Hepatocyte (in vitro differentiated cells): ENCODE results near the gene INTS13. TPM values are rescaled to one million over a fixed set of nuclear protein-coding genes. Genes with fewer than 3 reads are reported as not detected.

Experiments used
- DNase-seq: peaks from one replicate; pipeline ENCODE4 v3.0.0-alpha.2; 2016; ENCODE audit warnings: low spot score
- H2AFZ ChIP-seq: fragments of 200-600 bp; sonication (generic); 2 replicates; pipeline ENCODE4 v1.6.0; 2016; ENCODE audit warnings: antibody characterized with exemption, mild to moderate bottlenecking
- H3K27ac ChIP-seq: fragments of 200-600 bp; sonication (generic); 2 replicates; pipeline ENCODE4 v1.5.1; 2016; ENCODE audit warnings: mild to moderate bottlenecking
- H3K27me3 ChIP-seq: fragments of 200-600 bp; sonication (generic); 2 replicates; pipeline ENCODE4 v1.6.1; 2016
- H3K36me3 ChIP-seq: fragments of 200-600 bp; sonication (generic); replicated peaks from 2 replicates; pipeline ENCODE4 v1.5.1; 2016; ENCODE audit warnings: low read depth; ENCODE audit not compliant: insufficient read depth
- H3K4me1 ChIP-seq: fragments of 200-600 bp; sonication (generic); 2 replicates; pipeline ENCODE4 v1.5.1; 2016; ENCODE audit warnings: mild to moderate bottlenecking, moderate library complexity; ENCODE audit not compliant: insufficient read depth
- H3K4me2 ChIP-seq: fragments of 200-600 bp; sonication (generic); 2 replicates; pipeline ENCODE4 v1.6.0; 2016
- H3K4me3 ChIP-seq: fragments of 200-600 bp; sonication (generic); 2 replicates; pipeline ENCODE4 v1.5.1; 2016; ENCODE audit warnings: mild to moderate bottlenecking
- H3K79me2 ChIP-seq: fragments of 200-600 bp; sonication (generic); 2 replicates; pipeline ENCODE4 v1.6.0; 2017; ENCODE audit warnings: mild to moderate bottlenecking
- H3K9me2 ChIP-seq: fragments of 200-600 bp; sonication (generic); replicated peaks from 2 replicates; pipeline ENCODE4 v1.6.0; 2017; ENCODE audit warnings: mild to moderate bottlenecking; ENCODE audit not compliant: insufficient read depth
- H3K9me3 ChIP-seq: fragments of 200-600 bp; sonication (generic); 2 replicates; pipeline ENCODE4 v1.5.1; 2016; ENCODE audit warnings: low read depth, mild to moderate bottlenecking
- H4K20me1 ChIP-seq: fragments of 200-600 bp; sonication (generic); 2 replicates; pipeline ENCODE4 v1.6.0; 2016; ENCODE audit warnings: mild to moderate bottlenecking; ENCODE audit not compliant: insufficient read depth, poor library complexity, severe bottlenecking
- CTCF ChIP-seq: fragments of 200-600 bp; sonication (generic); IDR thresholded peaks from 2 replicates; pipeline ENCODE4 v1.5.1; 2016; ENCODE audit warnings: antibody characterized with exemption, mild to moderate bottlenecking; ENCODE audit not compliant: poor library complexity
- EZH2 ChIP-seq: fragments of 200-600 bp; sonication (generic); IDR thresholded peaks from 2 replicates; pipeline ENCODE4 v1.6.1; 2016; ENCODE audit warnings: antibody characterized with exemption, mild to moderate bottlenecking, borderline replicate concordance
- EZH2phosphoT487 ChIP-seq: fragments of 200-600 bp; sonication (generic); IDR thresholded peaks from one replicate; pipeline ENCODE4 v1.6.1; 2018; ENCODE audit warnings: antibody characterized with exemption, mild to moderate bottlenecking, low read depth, moderate library complexity; ENCODE audit not compliant: unreplicated experiment, severe bottlenecking
- WGBS: methylation state at CpG from one replicate; pipeline ENCODE4 v1.1.6; 2016; ENCODE audit warnings: low lambda C conversion rate; ENCODE audit errors: missing lambda C conversion rate; 5-methylcytosine and 5-hydroxymethylcytosine counted together
- polyA plus RNA-seq: library from polyadenylated mRNA; unstranded; fragments of >200 nt; fragmentation: Nextera tagmentation; extraction: Ambion mirVana; gene quantifications from 2 replicates; pipeline ENCODE4 v1.2.1, GENCODE V29; 2016
- total RNA-seq: library from RNA; depleted of rRNA; stranded (reverse); fragments of >200 nt; gene quantifications from 2 replicates; pipeline ENCODE4 v1.2.3, GENCODE V29; 2014

INTS13 gene
- total RNA-seq (24.6 and 40.4 TPM in 2 replicates), polyA plus RNA-seq (12.6 and 13.8 TPM in 2 replicates)

DNA sequence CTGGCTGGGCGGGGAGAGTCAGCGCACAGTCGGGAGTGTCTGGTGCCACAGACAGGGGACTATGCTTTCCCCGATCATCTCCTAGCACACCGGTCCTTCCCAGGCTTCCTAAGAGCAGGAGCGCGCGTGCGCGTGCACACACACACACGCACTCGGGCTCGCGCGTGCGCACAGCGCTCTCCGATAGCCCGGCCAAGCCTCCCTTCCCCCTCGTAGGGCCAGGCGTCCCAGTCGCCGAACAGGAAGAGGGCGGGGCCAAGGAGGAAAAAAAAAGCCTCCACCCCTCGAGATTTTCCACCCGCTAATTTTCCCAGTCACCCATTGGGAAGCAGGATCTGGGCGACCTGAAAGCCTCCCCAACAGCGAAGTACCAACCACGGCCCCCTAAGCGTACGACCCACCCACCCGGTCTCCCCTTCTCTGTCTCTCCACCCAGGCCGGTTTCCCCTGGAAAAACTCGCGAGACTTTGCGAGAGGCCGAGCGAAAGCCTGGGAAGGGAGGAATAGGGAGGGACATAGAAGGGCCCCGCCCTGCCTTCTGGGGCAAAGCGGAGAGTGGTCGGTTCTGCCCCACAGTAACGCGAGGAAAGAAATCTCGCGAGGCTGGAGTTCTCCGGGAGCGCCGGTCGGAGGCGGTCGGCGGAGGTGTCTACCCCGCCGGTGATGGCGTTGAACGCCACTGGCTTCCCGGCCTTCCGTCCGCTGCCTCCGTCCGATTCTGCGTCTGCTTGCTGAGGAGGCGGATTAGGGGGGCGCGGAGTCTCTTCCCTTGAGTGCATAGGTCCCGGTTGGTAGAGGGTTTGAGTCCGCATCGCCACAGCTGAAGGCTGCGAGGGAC lies at the start of gene INTS13, which contains the start of gene FGFR1OP2:
TSS of gene INTS13 (minus strand) at position 119 of the 838 bp plus-strand sequence. CDS start 1,178 bp downstream, outside the sequence.
TSS of gene FGFR1OP2 (plus strand) at position 608 of the 838 bp plus-strand sequence. CDS start 15,689 bp downstream, outside the sequence.
- H3K27me3 ChIP-seq = no peaks in the 10 kb centered on the region
- H3K27ac ChIP-seq = peak within 1 kb of the TSS; percentile 96
- H3K36me3 ChIP-seq = no peaks in the 10 kb centered on the region
- H3K4me1 ChIP-seq = peaks cover 20% of the 10 kb centered on the region
- DNase-seq = peak; percentile 100
- no peaks in the 10 kb centered on the region for H3K9me2 ChIP-seq
- peak within 1 kb of the TSS; percentile 60 for H2AFZ ChIP-seq
- H3K4me2 ChIP-seq = peak within 1 kb of the TSS; percentile 89
- peaks cover 83% of the 10 kb centered on the region for H3K79me2 ChIP-seq
- 1% methylated on average over 67 of the region's 69 CpGs for WGBS
- H4K20me1 ChIP-seq = peaks cover 16% of the 10 kb centered on the region
- no peaks in the 10 kb centered on the region for H3K9me3 ChIP-seq
- peak within 1 kb of the TSS; percentile 81 for H3K4me3 ChIP-seq
- TF ChIP-seq EZH2phosphoT487 = no peak
- TF ChIP-seq EZH2 = no peak
- no peak for TF ChIP-seq CTCF

- Histone ChIP-seq H4K20me1 (no peaks in the 10 kb centered on the region), H3K36me3 (no peaks in the 10 kb centered on the region), H3K4me3 (no peak overlapping the region), H3K9me2 (no peaks in the 10 kb centered on the region), H3K27ac (no peak overlapping the region), H3K27me3 (no peaks in the 10 kb centered on the region), H2AFZ (no peak overlapping the region), H3K9me3 (no peaks in the 10 kb centered on the region), H3K4me2 (no peak overlapping the region), H3K79me2 (no peaks in the 10 kb centered on the region), H3K4me1 (no peaks in the 10 kb centered on the region)
- 93% methylated on average over 2 of the region's 2 CpGs for WGBS
- DNase-seq = no peak
- TF ChIP-seq EZH2phosphoT487 (no peak), CTCF (no peak), EZH2 (no peak)
Observed at GRCh38 chr12:26982866-26983265, 45.1 kb upstream of the INTS13 start.

DNA sequence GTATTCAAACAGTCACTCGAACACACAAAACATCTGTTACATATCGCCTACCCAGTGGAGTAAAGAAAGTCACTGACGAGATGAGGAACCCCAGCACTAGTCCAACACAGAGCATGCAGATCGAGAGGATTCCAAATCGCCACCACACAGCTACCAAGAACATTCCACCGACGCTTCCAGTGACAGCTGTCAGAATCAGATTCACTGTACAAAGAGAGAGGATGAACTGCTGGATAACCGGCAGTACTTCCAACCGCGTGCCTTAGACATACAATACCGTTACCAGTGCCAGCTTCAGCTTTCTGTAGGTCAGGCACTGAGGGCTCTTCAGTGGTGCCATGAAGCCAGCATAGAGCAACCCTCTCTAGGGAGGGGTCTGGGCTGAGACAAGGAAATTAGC lies 42.0 kb upstream of the INTS13 start:
- no peaks in the 10 kb centered on the region for H3K27me3 ChIP-seq
- no peaks in the 10 kb centered on the region for H3K79me2 ChIP-seq

More for the DNA sequence above, 42.0 kb upstream of the INTS13 start:
- 94% methylated on average over 11 of the region's 11 CpGs for WGBS
- no peak overlapping the region for H2AFZ ChIP-seq
- H3K4me3 ChIP-seq = no peak overlapping the region
- no peak for TF ChIP-seq EZH2
- no peak for TF ChIP-seq CTCF
- TF ChIP-seq EZH2phosphoT487 = no peak
- no peaks in the 10 kb centered on the region for H3K9me3 ChIP-seq
- H3K4me1 ChIP-seq = no peaks in the 10 kb centered on the region
- no peaks in the 10 kb centered on the region for H4K20me1 ChIP-seq
- H3K27ac ChIP-seq = no peak overlapping the region
- no peak for DNase-seq
- no peak overlapping the region for H3K4me2 ChIP-seq
- no peaks in the 10 kb centered on the region for H3K9me2 ChIP-seq
- no peaks in the 10 kb centered on the region for H3K36me3 ChIP-seq
